ENCODE data around the gene TOGARAM2.

- no peak for TF ChIP-seq CTCF (conservative IDR thresholded peaks at IDR 0.05)
- no peak for TF ChIP-seq ZFX (IDR thresholded peaks at IDR 0.05)
Measured at GRCh38 chr2:29000481-29000880, 19.4 kb downstream of the TOGARAM2 start.
